ENCODE data around the gene RDX.

The RDX gene

GRCh38 chr11:110295531-110296225, 736 bp downstream of the RDX start:
- peaks cover 6% of the 10 kb centered on the region for H3K27me3 ChIP-seq (ENCODE audit: insufficient read depth, low read length, poor library complexity, severe bottlenecking)
- no peaks in the 10 kb centered on the region for H3K9me2 ChIP-seq (replicated peaks; ENCODE audit: low read depth, low read length)
- peaks cover 53% of the 10 kb centered on the region for H4K20me1 ChIP-seq (ENCODE audit: insufficient read depth, low read length, poor library complexity, severe bottlenecking)
- peak overlapping the region; percentile 90 for H3K4me2 ChIP-seq (ENCODE audit: low read depth, low read length, poor library complexity, severe bottlenecking)
- peak overlapping the region; percentile 96 for H3K9ac ChIP-seq (ENCODE audit: low read depth, low read length, poor library complexity, severe bottlenecking)
- H3K4me3 ChIP-seq (ENCODE audit: low read length, poor library complexity, severe bottlenecking): peak overlapping the region; percentile 98
- H3K4me1 ChIP-seq (ENCODE audit: insufficient read depth, low read length, poor library complexity, severe bottlenecking): peaks cover 45% of the 10 kb centered on the region
- H3K9me3 ChIP-seq (ENCODE audit: insufficient read depth, low read depth, low read length): no peaks in the 10 kb centered on the region
- H3K79me2 ChIP-seq (ENCODE audit: insufficient read depth, low read length): peaks cover 54% of the 10 kb centered on the region
- H3F3A ChIP-seq (ENCODE audit: low read depth): 0 out of 2 replicates have a peak, but pooled peaks cover 4% of the 10 kb centered on the region
- H2AFZ ChIP-seq (ENCODE audit: low read length): peak overlapping the region; percentile 81
- TF ChIP-seq EZH2phosphoT487 (IDR thresholded peaks at IDR 0.05; ENCODE audit: borderline replicate concordance): no peak
- TF ChIP-seq, protein P1, sequence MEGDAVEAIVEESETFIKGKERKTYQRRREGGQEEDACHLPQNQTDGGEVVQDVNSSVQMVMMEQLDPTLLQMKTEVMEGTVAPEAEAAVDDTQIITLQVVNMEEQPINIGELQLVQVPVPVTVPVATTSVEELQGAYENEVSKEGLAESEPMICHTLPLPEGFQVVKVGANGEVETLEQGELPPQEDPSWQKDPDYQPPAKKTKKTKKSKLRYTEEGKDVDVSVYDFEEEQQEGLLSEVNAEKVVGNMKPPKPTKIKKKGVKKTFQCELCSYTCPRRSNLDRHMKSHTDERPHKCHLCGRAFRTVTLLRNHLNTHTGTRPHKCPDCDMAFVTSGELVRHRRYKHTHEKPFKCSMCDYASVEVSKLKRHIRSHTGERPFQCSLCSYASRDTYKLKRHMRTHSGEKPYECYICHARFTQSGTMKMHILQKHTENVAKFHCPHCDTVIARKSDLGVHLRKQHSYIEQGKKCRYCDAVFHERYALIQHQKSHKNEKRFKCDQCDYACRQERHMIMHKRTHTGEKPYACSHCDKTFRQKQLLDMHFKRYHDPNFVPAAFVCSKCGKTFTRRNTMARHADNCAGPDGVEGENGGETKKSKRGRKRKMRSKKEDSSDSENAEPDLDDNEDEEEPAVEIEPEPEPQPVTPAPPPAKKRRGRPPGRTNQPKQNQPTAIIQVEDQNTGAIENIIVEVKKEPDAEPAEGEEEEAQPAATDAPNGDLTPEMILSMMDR (conservative IDR thresholded peaks at IDR 0.05; ENCODE audit: low read length): no peak
- H3K36me3 ChIP-seq (ENCODE audit: insufficient read depth, low read length): no peaks in the 10 kb centered on the region

DNA sequence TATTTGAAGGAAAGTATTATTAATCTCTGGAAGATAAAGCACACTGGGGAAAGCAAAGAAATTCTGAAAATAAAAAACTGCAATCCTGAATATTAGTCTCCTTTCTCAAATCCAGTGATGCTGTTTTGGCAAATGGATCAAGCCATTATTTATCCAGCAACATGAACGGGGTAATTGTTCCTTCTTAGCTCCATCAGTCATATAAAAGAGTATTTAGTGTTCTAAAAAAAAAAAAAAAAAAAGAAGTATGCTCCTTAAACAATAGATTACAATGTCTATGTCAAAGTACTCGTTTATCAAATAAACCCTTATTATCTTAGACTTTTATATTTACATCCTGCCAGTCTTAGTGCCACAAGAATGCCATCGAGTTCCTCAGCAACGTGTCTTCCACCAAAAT, 1.3 kb downstream of the RDX start:
- peaks cover 6% of the 10 kb centered on the region for H3K27me3 ChIP-seq (ENCODE audit: insufficient read depth, low read length, poor library complexity, severe bottlenecking)
- H3K9ac ChIP-seq (ENCODE audit: low read depth, low read length, poor library complexity, severe bottlenecking): peak overlapping the region; percentile 96
- no peaks in the 10 kb centered on the region for H3K9me3 ChIP-seq (ENCODE audit: insufficient read depth, low read depth, low read length)
- H3K4me2 ChIP-seq (ENCODE audit: low read depth, low read length, poor library complexity, severe bottlenecking): peak overlapping the region; percentile 90
- H3K9me2 ChIP-seq (replicated peaks; ENCODE audit: low read depth, low read length): no peaks in the 10 kb centered on the region
- no peak for TF ChIP-seq EZH2phosphoT487 (IDR thresholded peaks at IDR 0.05; ENCODE audit: borderline replicate concordance)
- TF ChIP-seq, protein P1 (conservative IDR thresholded peaks at IDR 0.05; ENCODE audit: low read length): no peak
- H3K4me1 ChIP-seq (ENCODE audit: insufficient read depth, low read length, poor library complexity, severe bottlenecking): peaks cover 45% of the 10 kb centered on the region
- 0 out of 2 replicates have a peak, but pooled peaks cover 4% of the 10 kb centered on the region for H3F3A ChIP-seq (ENCODE audit: low read depth)
- no peak overlapping the region for H2AFZ ChIP-seq (ENCODE audit: low read length)
- peak overlapping the region; percentile 98 for H3K4me3 ChIP-seq (ENCODE audit: low read length, poor library complexity, severe bottlenecking)
- peaks cover 58% of the 10 kb centered on the region for H4K20me1 ChIP-seq (ENCODE audit: insufficient read depth, low read length, poor library complexity, severe bottlenecking)
- no peaks in the 10 kb centered on the region for H3K36me3 ChIP-seq (ENCODE audit: insufficient read depth, low read length)
- H3K79me2 ChIP-seq (ENCODE audit: insufficient read depth, low read length): peaks cover 59% of the 10 kb centered on the region

DNA sequence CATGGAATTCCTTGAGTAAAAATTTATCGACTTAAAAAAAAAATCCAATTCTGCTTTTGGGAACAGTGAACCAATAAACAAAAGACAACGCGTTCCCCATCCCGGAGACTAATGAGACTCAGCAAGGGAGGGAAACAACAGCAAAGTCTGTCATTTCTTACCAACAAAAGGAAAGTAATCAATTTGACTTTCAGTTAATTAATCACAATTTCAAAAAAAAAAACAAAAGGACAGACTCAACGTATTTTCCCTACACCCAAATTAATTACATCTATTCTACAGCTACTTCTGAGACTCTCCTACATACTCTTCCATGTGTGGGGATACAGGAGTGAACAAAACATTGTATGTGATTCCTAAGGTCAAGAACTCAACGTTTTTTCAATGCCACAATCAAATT, 1.9 kb downstream of the RDX start:
- peak overlapping the region; percentile 98 for H3K4me3 ChIP-seq (ENCODE audit: low read length, poor library complexity, severe bottlenecking)
- no peak overlapping the region for H2AFZ ChIP-seq (ENCODE audit: low read length)
- no peaks in the 10 kb centered on the region for H3K36me3 ChIP-seq (ENCODE audit: insufficient read depth, low read length)
- peak overlapping the region; percentile 90 for H3K4me2 ChIP-seq (ENCODE audit: low read depth, low read length, poor library complexity, severe bottlenecking)
- H3K27me3 ChIP-seq (ENCODE audit: insufficient read depth, low read length, poor library complexity, severe bottlenecking): peaks cover 6% of the 10 kb centered on the region
- peak overlapping the region; percentile 96 for H3K9ac ChIP-seq (ENCODE audit: low read depth, low read length, poor library complexity, severe bottlenecking)
- peaks cover 60% of the 10 kb centered on the region for H4K20me1 ChIP-seq (ENCODE audit: insufficient read depth, low read length, poor library complexity, severe bottlenecking)
- TF ChIP-seq EZH2phosphoT487 (IDR thresholded peaks at IDR 0.05; ENCODE audit: borderline replicate concordance): no peak
- TF ChIP-seq, protein P1 (conservative IDR thresholded peaks at IDR 0.05; ENCODE audit: low read length): no peak
- H3K4me1 ChIP-seq (ENCODE audit: insufficient read depth, low read length, poor library complexity, severe bottlenecking): peaks cover 45% of the 10 kb centered on the region
- peaks cover 65% of the 10 kb centered on the region for H3K79me2 ChIP-seq (ENCODE audit: insufficient read depth, low read length)
- no peaks in the 10 kb centered on the region for H3K9me2 ChIP-seq (replicated peaks; ENCODE audit: low read depth, low read length)
- H3F3A ChIP-seq (ENCODE audit: low read depth): 0 out of 2 replicates have a peak, but pooled peaks cover 4% of the 10 kb centered on the region
- H3K9me3 ChIP-seq (ENCODE audit: insufficient read depth, low read depth, low read length): no peaks in the 10 kb centered on the region
